A549 (cell line): ENCODE data around the gene AFAP1. TPM values are rescaled to one million over a fixed set of nuclear protein-coding genes. Genes with fewer than 3 reads are reported as not detected.

ENCODE experiments used
- ATAC-seq, 2 experiments: fragments of 200-7000 bp in 1 of 2; fragments of >200 bp in 1 of 2; cut with Nextera tagmentation in 1 of 2; cut with Tn5 transposase in 1 of 2; 3 replicates each; pipeline versions ENCODE4 v1.8.0 to v1.9.1; 2018 to 2020; ENCODE audit warnings: mild to moderate bottlenecking in 1 of 2, moderate library complexity in 1 of 2
- CTCF ChIA-PET: fragments of 300-600 bp; sonication (Branson Sonifier 250); formaldehyde crosslinking; extraction: SDS; loops from one replicate; lab custom pipeline; 2021; ENCODE audit warnings: antibody characterized with exemption, inconsistent platforms; lab: Yijun Ruan, JAX
- POLR2A ChIA-PET: fragments of 350-600 bp; formaldehyde crosslinking; extraction: SDS; loops from one replicate; lab custom pipeline; 2021; ENCODE audit warnings: antibody characterized with exemption, inconsistent platforms; lab: Yijun Ruan, JAX
- DNase-seq, 2 experiments: peaks; one replicate each; pipeline versions ENCODE4 v3.0.0 to v3.0.0-alpha.2; 2011 to 2016; ENCODE audit warnings: low read depth in 1 of 2, low spot score in 1 of 2
- FAIRE-seq: peaks from 2 replicates; lab custom pipeline; 2011; peaks lifted over from hg19 to GRCh38; lab: Jason Lieb, UNC
- H3K27ac ChIP-seq, 2 experiments: fragments of >200 bp; sonication (Bioruptor Twin); formaldehyde crosslinking; 3 replicates each; pipeline ENCODE4 v1.5.1; 2016 to 2017
- H3K4me1 ChIP-seq: fragments of >200 bp; sonication (Bioruptor Twin); formaldehyde crosslinking; 3 replicates; pipeline ENCODE4 v1.6.1; 2016
- H3K4me2 ChIP-seq: fragments of >200 bp; sonication (Bioruptor Twin); formaldehyde crosslinking; 3 replicates; pipeline ENCODE4 v1.6.1; 2016
- H3K4me3 ChIP-seq: fragments of >200 bp; sonication (Bioruptor Twin); formaldehyde crosslinking; 3 replicates; pipeline ENCODE4 v1.5.1; 2016
- H3K9me3 ChIP-seq: fragments of >200 bp; sonication (Bioruptor Twin); formaldehyde crosslinking; 3 replicates; pipeline ENCODE4 v1.6.1; 2016
- CEBPB ChIP-seq, 2 experiments: fragments of >200 bp in 1 of 2; sonication (Bioruptor Twin) in 1 of 2; formaldehyde crosslinking in 1 of 2; IDR thresholded peaks; 2 replicates each; pipeline ENCODE4 v1.6.1; 2012 to 2016
- CHD4 ChIP-seq: fragments of 200-600 bp; sonication (generic); IDR thresholded peaks from 2 replicates; pipeline ENCODE4 v1.6.1; 2016; ENCODE audit warnings: antibody characterized with exemption, mild to moderate bottlenecking, borderline replicate concordance
- HDAC2 ChIP-seq: fragments of 200-600 bp; sonication (generic); IDR thresholded peaks from 2 replicates; pipeline ENCODE4 v1.6.1; 2016
- HEYL ChIP-seq: fragments of 250-450 bp; sonication (Bioruptor Pico); IDR thresholded peaks from 2 replicates; pipeline ENCODE4 v1.8.0; 2021; ENCODE audit warnings: mild to moderate bottlenecking, moderate library complexity
- HOXA7 ChIP-seq: fragments of 250-450 bp; sonication (Bioruptor Pico); IDR thresholded peaks from 2 replicates; pipeline ENCODE4 v1.5.0; 2020; ENCODE audit warnings: mild to moderate bottlenecking, moderate library complexity
- HOXB13 ChIP-seq: fragments of 250-450 bp; sonication (Bioruptor Pico); IDR thresholded peaks from 2 replicates; pipeline ENCODE4 v1.5.0; 2020; ENCODE audit warnings: low read depth, mild to moderate bottlenecking, moderate library complexity
- JUN ChIP-seq, 2 experiments: fragments of >200 bp; sonication (Bioruptor Twin); formaldehyde crosslinking; IDR thresholded peaks; 2 replicates in 1 of 2; 3 replicates in 1 of 2; pipeline ENCODE4 v1.6.1; 2016 to 2017
- KDM1A ChIP-seq: fragments of 200-600 bp; sonication (generic); IDR thresholded peaks from 2 replicates; pipeline ENCODE4 v1.6.1; 2016; ENCODE audit warnings: low read depth, mild to moderate bottlenecking
- NFE2L2 ChIP-seq: fragments of 150-350 bp; conservative IDR thresholded peaks from 2 replicates; pipeline ENCODE4 v1.6.1; 2014; ENCODE audit warnings: low read length
- PHF8 ChIP-seq: fragments of 200-600 bp; sonication (generic); IDR thresholded peaks from 2 replicates; pipeline ENCODE4 v1.6.1; 2016; ENCODE audit warnings: low read depth, mild to moderate bottlenecking, antibody characterized with exemption, moderate library complexity, borderline replicate concordance
- POLR2A ChIP-seq: IDR thresholded peaks from 2 replicates; pipeline ENCODE4 v1.6.1; 2012; ENCODE audit warnings: mild to moderate bottlenecking, low read length
- RAD21 ChIP-seq, 2 experiments: fragments of >200 bp in 1 of 2; sonication (Bioruptor Twin) in 1 of 2; formaldehyde crosslinking in 1 of 2; IDR thresholded peaks in 1 of 2; conservative IDR thresholded peaks in 1 of 2; 2 replicates in 1 of 2; 3 replicates in 1 of 2; pipeline ENCODE4 v1.6.1; 2012 to 2018; ENCODE audit warnings: inconsistent platforms in 1 of 2
- RARB ChIP-seq: fragments of 250-450 bp; sonication (Bioruptor Pico); IDR thresholded peaks from 2 replicates; pipeline ENCODE4 v1.8.0; 2021; ENCODE audit warnings: mild to moderate bottlenecking, moderate library complexity
- RFX5 ChIP-seq: fragments of 450-650 bp; IDR thresholded peaks from 2 replicates; pipeline ENCODE4 v1.7.1; 2014; ENCODE audit warnings: antibody characterized with exemption, mild to moderate bottlenecking, moderate library complexity
- RNF2 ChIP-seq: fragments of 200-600 bp; sonication (generic); IDR thresholded peaks from 2 replicates; pipeline ENCODE4 v1.6.1; 2016; ENCODE audit warnings: low read depth, mild to moderate bottlenecking, antibody characterized with exemption, moderate library complexity, borderline replicate concordance
- SMC3 ChIP-seq: fragments of >200 bp; sonication (Bioruptor Twin); formaldehyde crosslinking; IDR thresholded peaks from 3 replicates; pipeline ENCODE4 v1.6.1; 2018; ENCODE audit warnings: inconsistent platforms
- ZC3H11A ChIP-seq: fragments of 450-650 bp; IDR thresholded peaks from 2 replicates; pipeline ENCODE4 v1.6.1; 2014; ENCODE audit warnings: antibody characterized with exemption, mild to moderate bottlenecking
- ZNF302 ChIP-seq: fragments of 250-450 bp; sonication (Bioruptor Pico); IDR thresholded peaks from 2 replicates; pipeline ENCODE4 v1.9.0; 2021; ENCODE audit warnings: inconsistent platforms, mild to moderate bottlenecking, moderate library complexity
- WGBS: methylation state at CpG from one replicate; pipeline ENCODE4 v1.1.6; 2017; ENCODE audit errors: missing lambda C conversion rate; 5-methylcytosine and 5-hydroxymethylcytosine counted together
- polyA minus RNA-seq: library from RNA; depleted of rRNA, polyadenylated mRNA; stranded (reverse); fragments of >200 nt; gene quantifications from 2 replicates; pipeline ENCODE4 v1.2.3, GENCODE V29; 2011; rRNA and poly(A)+ RNA removed
- polyA plus RNA-seq, 4 experiments: library from polyadenylated mRNA; depleted of rRNA in 3 of 4; stranded (reverse); fragments of >200 nt; fragmentation: RNase III in 1 of 4; extraction: RNeasy Plus Mini Kit Qiagen cat#74134 plus additional on column Dnase treatment in 1 of 4; gene quantifications; 2 replicates in 3 of 4; 3 replicates in 1 of 4; pipeline ENCODE4 v1.2.3, GENCODE V29; 2011 to 2017
- TF ChIP-seq, protein P1 (sequence below): fragments of >200 bp; sonication (Bioruptor Twin); formaldehyde crosslinking; IDR thresholded peaks from 3 replicates; pipeline ENCODE4 v1.5.1; 2016
- TF ChIP-seq, protein P2 (sequence below): fragments of 250-450 bp; sonication (Bioruptor Pico); IDR thresholded peaks from 2 replicates; pipeline ENCODE4 v1.5.0; 2021; ENCODE audit warnings: mild to moderate bottlenecking, moderate library complexity, borderline replicate concordance
- TF ChIP-seq, protein P3 (sequence below): IDR thresholded peaks from 2 replicates; pipeline ENCODE4 v1.6.1; 2012

Gene AFAP1, protein sequence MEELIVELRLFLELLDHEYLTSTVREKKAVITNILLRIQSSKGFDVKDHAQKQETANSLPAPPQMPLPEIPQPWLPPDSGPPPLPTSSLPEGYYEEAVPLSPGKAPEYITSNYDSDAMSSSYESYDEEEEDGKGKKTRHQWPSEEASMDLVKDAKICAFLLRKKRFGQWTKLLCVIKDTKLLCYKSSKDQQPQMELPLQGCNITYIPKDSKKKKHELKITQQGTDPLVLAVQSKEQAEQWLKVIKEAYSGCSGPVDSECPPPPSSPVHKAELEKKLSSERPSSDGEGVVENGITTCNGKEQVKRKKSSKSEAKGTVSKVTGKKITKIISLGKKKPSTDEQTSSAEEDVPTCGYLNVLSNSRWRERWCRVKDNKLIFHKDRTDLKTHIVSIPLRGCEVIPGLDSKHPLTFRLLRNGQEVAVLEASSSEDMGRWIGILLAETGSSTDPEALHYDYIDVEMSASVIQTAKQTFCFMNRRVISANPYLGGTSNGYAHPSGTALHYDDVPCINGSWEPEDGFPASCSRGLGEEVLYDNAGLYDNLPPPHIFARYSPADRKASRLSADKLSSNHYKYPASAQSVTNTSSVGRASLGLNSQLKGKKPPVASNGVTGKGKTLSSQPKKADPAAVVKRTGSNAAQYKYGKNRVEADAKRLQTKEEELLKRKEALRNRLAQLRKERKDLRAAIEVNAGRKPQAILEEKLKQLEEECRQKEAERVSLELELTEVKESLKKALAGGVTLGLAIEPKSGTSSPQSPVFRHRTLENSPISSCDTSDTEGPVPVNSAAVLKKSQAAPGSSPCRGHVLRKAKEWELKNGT
- polyA plus RNA-seq (2011; rRNA removed) (18.9 and 25.4 TPM in 2 replicates), polyA plus RNA-seq (2017; fragmentation: RNase III; extraction: RNeasy Plus Mini Kit Qiagen cat#74134 plus additional on column Dnase treatment) (29.6 to 37.6 TPM (median 33.0 TPM) in 3 replicates), polyA minus RNA-seq (32.4 and 38.2 TPM in 2 replicates)
- 20.3 and 26.9 TPM in 2 replicates for polyA plus RNA-seq (2012; cell fraction: cytosol; rRNA removed)
- polyA plus RNA-seq (2012; cell fraction: nucleus; rRNA removed): 38.1 and 45.2 TPM in 2 replicates

DNA sequence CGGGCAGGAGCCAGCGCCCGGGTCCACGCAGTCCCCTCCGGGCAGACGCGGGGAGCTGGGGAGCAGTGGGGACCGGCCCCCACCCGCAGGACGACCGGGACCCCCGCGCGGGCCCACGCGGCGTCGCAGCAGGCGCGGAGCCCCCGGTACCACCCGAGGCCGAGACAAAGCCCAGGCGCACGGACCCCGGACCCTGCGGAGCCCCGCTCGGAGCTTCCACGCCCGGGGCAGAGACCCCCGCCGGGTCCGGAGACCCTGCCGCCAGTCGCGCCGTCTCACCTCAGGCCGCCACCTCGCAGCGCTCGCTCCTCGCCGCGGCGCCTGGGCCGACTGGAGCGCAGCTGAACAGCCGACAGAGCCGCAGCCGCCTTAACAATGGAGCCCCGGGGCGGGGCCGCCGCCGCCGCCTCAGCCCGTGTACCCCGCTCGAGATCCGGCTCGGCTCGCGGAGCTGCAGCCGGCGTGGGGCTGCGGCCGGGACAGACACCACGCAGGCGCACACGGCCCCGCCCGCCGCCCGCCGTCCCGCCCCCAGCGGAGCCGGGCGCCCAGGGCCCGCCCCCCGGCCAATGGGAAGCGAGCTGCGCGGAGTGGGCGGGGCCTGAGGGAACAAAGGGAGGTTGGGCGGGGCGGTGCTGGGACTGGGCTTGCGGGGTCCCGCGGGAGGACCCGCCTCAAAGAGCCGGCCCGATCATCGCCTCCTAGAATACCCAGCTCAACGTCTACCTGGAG lies at the start of gene AFAP1:
TSS of gene AFAP1 (minus strand) at position 485 of the 732 bp plus-strand sequence. CDS start 67,783 bp downstream, outside the sequence.
- H3K9me3 ChIP-seq: no peaks in the 10 kb centered on the region
- peak; percentile 82 to 85 for ATAC-seq
- CTCF ChIA-PET: interaction anchor here (1.0 to 4.5 kb wide), 7 partner anchors 11 to 137 kb away, joined by 3 to 17 read pairs (median 5); no protein-coding TSS in a partner anchor
- H3K27ac ChIP-seq: peak within 1 kb of the TSS; percentile 93 to 100
- H3K4me3 ChIP-seq: peak within 1 kb of the TSS; percentile 98
- no CpG with 5 or more reads among the region's 96 CpGs for WGBS
- TF ChIP-seq PHF8 (peak; percentile 22; the same call in 1 of the 2 replicates), JUN (IDR thresholded peaks at IDR 0.05) (peak in 1 of 2 experiments; percentile 63; a peak in 1 of 5 replicates), HEYL (CRISPR knock-in tag) (no peak), POLR2A (peak; percentile 26; the same call in 1 of the 2 replicates)
- TF ChIP-seq, protein P1, sequence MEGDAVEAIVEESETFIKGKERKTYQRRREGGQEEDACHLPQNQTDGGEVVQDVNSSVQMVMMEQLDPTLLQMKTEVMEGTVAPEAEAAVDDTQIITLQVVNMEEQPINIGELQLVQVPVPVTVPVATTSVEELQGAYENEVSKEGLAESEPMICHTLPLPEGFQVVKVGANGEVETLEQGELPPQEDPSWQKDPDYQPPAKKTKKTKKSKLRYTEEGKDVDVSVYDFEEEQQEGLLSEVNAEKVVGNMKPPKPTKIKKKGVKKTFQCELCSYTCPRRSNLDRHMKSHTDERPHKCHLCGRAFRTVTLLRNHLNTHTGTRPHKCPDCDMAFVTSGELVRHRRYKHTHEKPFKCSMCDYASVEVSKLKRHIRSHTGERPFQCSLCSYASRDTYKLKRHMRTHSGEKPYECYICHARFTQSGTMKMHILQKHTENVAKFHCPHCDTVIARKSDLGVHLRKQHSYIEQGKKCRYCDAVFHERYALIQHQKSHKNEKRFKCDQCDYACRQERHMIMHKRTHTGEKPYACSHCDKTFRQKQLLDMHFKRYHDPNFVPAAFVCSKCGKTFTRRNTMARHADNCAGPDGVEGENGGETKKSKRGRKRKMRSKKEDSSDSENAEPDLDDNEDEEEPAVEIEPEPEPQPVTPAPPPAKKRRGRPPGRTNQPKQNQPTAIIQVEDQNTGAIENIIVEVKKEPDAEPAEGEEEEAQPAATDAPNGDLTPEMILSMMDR: no peak
- TF ChIP-seq, all 56 proteins: peak for 3
- Histone ChIP-seq H3K4me2 (peak within 1 kb of the TSS; percentile 95), H3K4me1 (peaks cover 57% of the 10 kb centered on the region)
- POLR2A ChIA-PET: interaction anchor here (0.8 to 1.7 kb wide), 4 partner anchors 20 to 134 kb away, joined by 3 to 9 read pairs (median 4); no protein-coding TSS in a partner anchor
- DNase-seq (peak; percentile 69 to 81), FAIRE-seq (no peak)

DNA sequence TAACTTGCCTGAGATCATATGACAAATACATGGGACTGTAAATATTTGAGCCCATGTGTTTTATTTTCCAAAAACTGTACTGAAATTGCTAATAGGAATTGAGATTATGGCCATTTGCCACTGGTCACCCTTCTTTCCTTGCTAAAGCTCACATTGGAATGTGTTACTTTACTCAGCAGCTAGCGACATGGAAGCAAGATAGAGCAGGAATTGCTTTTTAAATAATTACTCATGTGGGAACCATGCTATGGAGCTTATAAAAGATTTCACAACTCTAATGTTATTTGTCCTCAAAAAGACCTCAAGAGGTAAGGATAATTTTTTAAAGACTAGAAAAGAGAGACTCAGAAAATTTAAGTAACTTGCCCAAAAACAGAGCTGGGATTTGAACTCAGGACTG lies 48.8 kb upstream of the AFAP1 start:
- no peak for DNase-seq
- no peak for FAIRE-seq
- no peak for ATAC-seq
- H3K27ac ChIP-seq: peak overlapping the region; percentile 26 to 82; a peak in 4 of 6 replicates
- H3K4me2 ChIP-seq: peak overlapping the region; percentile 33; the same call in 2 of the 3 replicates
- POLR2A ChIA-PET: no interaction called here
- H3K9me3 ChIP-seq: no peaks in the 10 kb centered on the region
- H3K4me1 ChIP-seq: peaks cover 13% of the 10 kb centered on the region; the same call in 2 of the 3 replicates
- no peak overlapping the region for H3K4me3 ChIP-seq
- no peak for TF ChIP-seq NFE2L2
- 0 out of 4 replicates have a peak, but pooled peaks of 1 of the 2 experiments have one; percentile 18 for TF ChIP-seq CEBPB (IDR thresholded peaks at IDR 0.05)
- CTCF ChIA-PET: interaction anchor here (0.6 to 9.4 kb wide), 26 partner anchors 8 to 226 kb away, joined by 3 to 94 read pairs (median 6); partner anchors contain the start of gene AFAP1
- 18% methylated on average over 1 of the region's 1 CpG for WGBS

DNA sequence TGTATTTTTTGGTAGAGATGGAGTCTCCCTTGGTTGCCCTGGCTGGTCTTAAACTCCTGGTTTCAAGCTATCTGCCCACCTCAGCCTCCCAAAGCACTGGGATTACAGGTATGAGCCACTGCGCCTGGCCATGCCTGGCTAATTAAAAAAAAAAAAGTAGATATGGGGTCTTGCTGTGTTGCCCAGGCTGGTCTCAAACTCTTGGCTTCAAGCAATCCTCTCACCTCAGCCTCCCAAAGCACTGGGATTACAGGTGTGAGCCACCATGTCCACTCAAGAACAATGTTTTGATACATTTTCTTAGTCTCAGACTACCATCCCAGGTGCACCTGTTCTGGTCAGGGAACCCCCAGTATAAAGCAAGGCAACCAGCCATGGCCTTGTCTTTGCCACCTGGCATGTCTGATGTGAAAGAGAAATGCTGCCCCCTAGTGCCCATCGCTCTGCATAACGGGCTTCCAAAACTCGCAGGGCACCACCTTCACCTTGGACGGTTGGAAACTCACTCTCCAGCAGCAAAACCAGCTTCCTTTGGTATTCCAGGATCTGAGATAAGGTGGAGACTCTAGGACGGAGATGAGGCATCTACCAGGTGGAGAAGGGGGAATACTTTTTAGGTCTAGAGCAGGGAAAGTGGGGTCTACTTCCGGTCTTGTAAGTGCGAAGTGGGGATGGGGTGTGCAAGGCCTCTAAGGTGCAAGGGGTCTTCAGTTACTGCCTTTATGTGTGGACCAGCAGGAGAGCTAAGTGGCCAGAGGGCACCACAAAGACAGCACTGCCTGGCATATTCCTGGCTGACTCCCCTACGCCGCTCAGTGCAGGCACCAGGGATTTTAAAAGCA lies 47.7 kb upstream of the AFAP1 start:
- peak; percentile 82 to 90; a peak in 5 of 6 replicates for ATAC-seq
- TF ChIP-seq HEYL (CRISPR knock-in tag): no peak
- no peak for TF ChIP-seq HOXA7
- TF ChIP-seq RARB (CRISPR knock-in tag): no peak
- TF ChIP-seq CHD4: no peak
- no peak for TF ChIP-seq KDM1A
- TF ChIP-seq NFE2L2: no peak
- no peak for TF ChIP-seq HOXB13
- TF ChIP-seq RAD21 (conservative IDR thresholded peaks at IDR 0.05 in 1 of 2, IDR thresholded peaks at IDR 0.05 in 1 of 2): peak; percentile 91 to 95
- no peak for TF ChIP-seq ZNF302 (CRISPR knock-in tag)
- TF ChIP-seq HDAC2: no peak
- TF ChIP-seq, protein P2, sequence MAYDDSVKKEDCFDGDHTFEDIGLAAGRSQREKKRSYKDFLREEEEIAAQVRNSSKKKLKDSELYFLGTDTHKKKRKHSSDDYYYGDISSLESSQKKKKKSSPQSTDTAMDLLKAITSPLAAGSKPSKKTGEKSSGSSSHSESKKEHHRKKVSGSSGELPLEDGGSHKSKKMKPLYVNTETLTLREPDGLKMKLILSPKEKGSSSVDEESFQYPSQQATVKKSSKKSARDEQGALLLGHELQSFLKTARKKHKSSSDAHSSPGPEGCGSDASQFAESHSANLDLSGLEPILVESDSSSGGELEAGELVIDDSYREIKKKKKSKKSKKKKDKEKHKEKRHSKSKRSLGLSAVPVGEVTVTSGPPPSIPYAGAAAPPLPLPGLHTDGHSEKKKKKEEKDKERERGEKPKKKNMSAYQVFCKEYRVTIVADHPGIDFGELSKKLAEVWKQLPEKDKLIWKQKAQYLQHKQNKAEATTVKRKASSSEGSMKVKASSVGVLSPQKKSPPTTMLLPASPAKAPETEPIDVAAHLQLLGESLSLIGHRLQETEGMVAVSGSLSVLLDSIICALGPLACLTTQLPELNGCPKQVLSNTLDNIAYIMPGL: no peak
- TF ChIP-seq RNF2: no peak
- TF ChIP-seq ZC3H11A: no peak
- TF ChIP-seq SMC3: peak; percentile 83
- no peak for TF ChIP-seq RFX5
- TF ChIP-seq, protein P3, sequence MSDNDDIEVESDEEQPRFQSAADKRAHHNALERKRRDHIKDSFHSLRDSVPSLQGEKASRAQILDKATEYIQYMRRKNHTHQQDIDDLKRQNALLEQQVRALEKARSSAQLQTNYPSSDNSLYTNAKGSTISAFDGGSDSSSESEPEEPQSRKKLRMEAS: 0 out of 2 replicates have a peak, but pooled peaks have one; percentile 32

More for the DNA sequence above, 47.7 kb upstream of the AFAP1 start:
- DNase-seq (peak; percentile 41 to 75), FAIRE-seq (peak; percentile 13)
- Histone ChIP-seq H3K4me1 (peaks cover 13% of the 10 kb centered on the region; the same call in 2 of the 3 replicates), H3K4me3 (no peak overlapping the region), H3K9me3 (no peaks in the 10 kb centered on the region), H3K27ac (peak overlapping the region; percentile 45 to 82; a peak in 5 of 6 replicates), H3K4me2 (no peak overlapping the region; the same call in 2 of the 3 replicates)
- POLR2A ChIA-PET: no interaction called here
- WGBS: 89% methylated on average over 5 of the region's 10 CpGs
- CTCF ChIA-PET: interaction anchor here (0.6 to 9.4 kb wide), 52 partner anchors 9 to 1328 kb away, joined by 3 to 94 read pairs (median 4); partner anchors contain the start of gene AFAP1
